ENCODE data around the gene TMEM150C. TPM values are rescaled to one million over a fixed set of nuclear protein-coding genes. Genes with fewer than 3 reads are reported as not detected.

The TMEM150C gene
- total and polyA plus RNA-seq, 2 of the 8 experiments (the other 6 are each of a cell fraction or from before 2014, with no cell fraction given) = 1.5 to 1.7 TPM

- Histone ChIP-seq H3K9ac (replicated peaks in 1 of 4; ENCODE audit: extremely low read depth in 1 of 4, low read depth in 3 of 4, low read length in 3 of 4) (no peak overlapping the region), H3K79me2 (ENCODE audit: control insufficient read depth in 1 of 2, insufficient read depth in 2 of 2, low read length in 2 of 2) (no peaks in the 10 kb centered on the region), H3K4me1 (replicated peaks in 1 of 4; ENCODE audit: control insufficient read depth in 3 of 4, insufficient read depth in 4 of 4, low read length in 3 of 4) (no peaks in the 10 kb centered on the region), H4K5ac (ENCODE audit: insufficient read length, low read depth, low read length) (no peak overlapping the region), H3K27me3 (replicated peaks in 1 of 4; ENCODE audit: control insufficient read depth in 3 of 4, extremely low read depth in 1 of 4, insufficient read depth in 3 of 4, low read length in 3 of 4) (no peaks in the 10 kb centered on the region), H3K56ac (replicated peaks; ENCODE audit: insufficient read length, low read depth, low read length) (no peak overlapping the region), H2BK12ac (ENCODE audit: low read depth, low read length) (no peak overlapping the region), H3K4ac (replicated peaks; ENCODE audit: insufficient read length, low read depth, low read length) (no peak overlapping the region), H3K4me2 (ENCODE audit: insufficient read depth in 1 of 2, low read depth in 2 of 2, low read length in 2 of 2) (no peak overlapping the region), H2BK120ac (replicated peaks; ENCODE audit: low read depth, low read length) (no peak overlapping the region), H3K18ac (ENCODE audit: extremely low read depth, low read length) (no peak overlapping the region), H3K27ac (ENCODE audit: low read depth, low read length) (no peak overlapping the region), H3K23ac (ENCODE audit: insufficient read length) (no peak overlapping the region), H3K9me3 (ENCODE audit: insufficient read depth in 2 of 2, low read depth in 1 of 2, low read length in 1 of 2) (no peaks in the 10 kb centered on the region), H3K36me3 (ENCODE audit: control insufficient read depth in 2 of 4, insufficient read depth in 4 of 4, low read length in 3 of 4) (no peaks in the 10 kb centered on the region), H4K8ac (ENCODE audit: extremely low read depth, insufficient read depth, low read length) (no peak overlapping the region), H3K79me1 (ENCODE audit: low read depth, low read length) (no peaks in the 10 kb centered on the region), H4K91ac (replicated peaks; ENCODE audit: insufficient read length, low read length) (no peak overlapping the region), H2BK20ac (ENCODE audit: low read length) (no peak overlapping the region), H3K23me2 (ENCODE audit: low read depth, low read length) (no peaks in the 10 kb centered on the region), H2BK5ac (ENCODE audit: low read depth, low read length) (no peak overlapping the region), H4K20me1 (replicated peaks in 1 of 2; ENCODE audit: control insufficient read depth in 1 of 2, insufficient read depth in 2 of 2, low read length in 2 of 2) (no peaks in the 10 kb centered on the region), H2AFZ (ENCODE audit: low read length) (no peak overlapping the region), H3K4me3 (ENCODE audit: extremely low read depth in 1 of 4, insufficient read depth in 2 of 4, low read depth in 3 of 4, low read length in 4 of 4) (no peak overlapping the region), H2BK15ac (ENCODE audit: low read length) (no peak overlapping the region), H2AK5ac (ENCODE audit: low read depth, low read length) (no peak overlapping the region), H3K14ac (ENCODE audit: insufficient read length) (no peak overlapping the region)
- FAIRE-seq = no peak
- ChIA-PET CTCF (ENCODE audit: partially characterized antibody) (interaction anchor here (1.2 to 2.0 kb wide), 4 partner anchors 10 to 231 kb away, joined by 3 to 9 read pairs (median 4); no protein-coding TSS in a partner anchor), POLR2A (ENCODE audit: partially characterized antibody) (interaction anchor here (0.6 to 1.1 kb wide), 2 partner anchors 79 to 898 kb away, joined by 3 read pairs; no protein-coding TSS in a partner anchor)
- TF ChIP-seq CBX5 (IDR thresholded peaks at IDR 0.05; ENCODE audit: low read depth, low read length) (no peak), RAD21 (IDR thresholded peaks at IDR 0.05 in 1 of 2, conservative IDR thresholded peaks at IDR 0.05 in 1 of 2; ENCODE audit: low read depth in 2 of 2, low read length in 2 of 2) (no peak), TEAD4 (IDR thresholded peaks at IDR 0.05; ENCODE audit: low read depth, low read length) (no peak), EP300 (IDR thresholded peaks at IDR 0.05; ENCODE audit: borderline replicate concordance in 1 of 2, low read depth in 2 of 2, low read length in 2 of 2) (no peak)
- no peak for DNase-seq (ENCODE audit: low read depth in 1 of 2, low spot score in 2 of 2)
These were observed 53.8 kb downstream of the TMEM150C start for GRCh38 chr4:82508011-82508410.

Measured in H1 (cell line).